DND-41 (cell line): ENCODE results near the gene PTPRN2.

Experiments
- ATAC-seq: fragments of 200-7000 bp; cut with Tn5 transposase; 3 replicates; pipeline ENCODE4 v1.9.1; 2021; ENCODE audit warnings: low read depth; ENCODE audit not compliant: insufficient read depth
- DNase-seq: peaks from one replicate; pipeline ENCODE4 v3.0.0-alpha.2; 2020
- H2AFZ ChIP-seq: 2 replicates; pipeline ENCODE4 v1.6.0; 2012; ENCODE audit warnings: low read depth, low read length
- H3K27ac ChIP-seq: 2 replicates; pipeline ENCODE4 v1.5.1; 2012; ENCODE audit warnings: low read length, inconsistent platforms
- H3K27me3 ChIP-seq: fragments of 200-600 bp; sonication (generic); 2 replicates; pipeline ENCODE4 v1.6.0; 2012; ENCODE audit warnings: low read length, mild to moderate bottlenecking, inconsistent platforms; ENCODE audit not compliant: insufficient read depth, poor library complexity
- H3K36me3 ChIP-seq: 2 replicates; pipeline ENCODE4 v1.5.1; 2012; ENCODE audit warnings: low read length, inconsistent platforms; ENCODE audit not compliant: insufficient read depth
- H3K4me1 ChIP-seq: 2 replicates; pipeline ENCODE4 v1.5.1; 2012; ENCODE audit warnings: mild to moderate bottlenecking, low read length; ENCODE audit not compliant: insufficient read depth
- H3K4me2 ChIP-seq: 2 replicates; pipeline ENCODE4 v1.6.0; 2012; ENCODE audit warnings: mild to moderate bottlenecking, moderate library complexity, low read length, inconsistent platforms; ENCODE audit not compliant: insufficient read depth
- H3K4me3 ChIP-seq, 2 experiments: fragments of 200-600 bp in 1 of 2; shearing (Covaris generic) in 1 of 2; 2 replicates each; pipeline ENCODE4 v1.5.1; 2012 to 2016; ENCODE audit warnings: inconsistent platforms in 2 of 2, low read length in 2 of 2, mild to moderate bottlenecking in 2 of 2, low read depth in 1 of 2, moderate library complexity in 1 of 2
- H3K79me2 ChIP-seq: 2 replicates; pipeline ENCODE4 v1.6.0; 2012; ENCODE audit warnings: low read length, inconsistent platforms; ENCODE audit not compliant: insufficient read depth
- H3K9ac ChIP-seq: 2 replicates; pipeline ENCODE4 v1.6.0; 2012; ENCODE audit warnings: low read depth, mild to moderate bottlenecking, inconsistent platforms, low read length, moderate library complexity
- H3K9me3 ChIP-seq: 2 replicates; pipeline ENCODE4 v1.5.1; 2012; ENCODE audit warnings: low read length, moderate library complexity, mild to moderate bottlenecking, inconsistent platforms; ENCODE audit not compliant: insufficient read depth, severe bottlenecking
- H4K20me1 ChIP-seq: 2 replicates; pipeline ENCODE4 v1.6.0; 2012; ENCODE audit warnings: low read length; ENCODE audit not compliant: insufficient read depth
- EZH2 ChIP-seq: IDR thresholded peaks from 3 replicates; pipeline ENCODE4 v1.6.1; 2012; ENCODE audit warnings: borderline replicate concordance, low read depth, mild to moderate bottlenecking, moderate library complexity, low read length, inconsistent platforms; ENCODE audit not compliant: severe bottlenecking
- TF ChIP-seq, protein P1 (sequence below): IDR thresholded peaks from 2 replicates; pipeline ENCODE4 v1.5.1; 2012; ENCODE audit warnings: borderline replicate concordance, low read length, moderate library complexity, mild to moderate bottlenecking; ENCODE audit not compliant: poor library complexity, severe bottlenecking; ENCODE audit errors: extremely low read depth

PTPRN2 gene

DNA sequence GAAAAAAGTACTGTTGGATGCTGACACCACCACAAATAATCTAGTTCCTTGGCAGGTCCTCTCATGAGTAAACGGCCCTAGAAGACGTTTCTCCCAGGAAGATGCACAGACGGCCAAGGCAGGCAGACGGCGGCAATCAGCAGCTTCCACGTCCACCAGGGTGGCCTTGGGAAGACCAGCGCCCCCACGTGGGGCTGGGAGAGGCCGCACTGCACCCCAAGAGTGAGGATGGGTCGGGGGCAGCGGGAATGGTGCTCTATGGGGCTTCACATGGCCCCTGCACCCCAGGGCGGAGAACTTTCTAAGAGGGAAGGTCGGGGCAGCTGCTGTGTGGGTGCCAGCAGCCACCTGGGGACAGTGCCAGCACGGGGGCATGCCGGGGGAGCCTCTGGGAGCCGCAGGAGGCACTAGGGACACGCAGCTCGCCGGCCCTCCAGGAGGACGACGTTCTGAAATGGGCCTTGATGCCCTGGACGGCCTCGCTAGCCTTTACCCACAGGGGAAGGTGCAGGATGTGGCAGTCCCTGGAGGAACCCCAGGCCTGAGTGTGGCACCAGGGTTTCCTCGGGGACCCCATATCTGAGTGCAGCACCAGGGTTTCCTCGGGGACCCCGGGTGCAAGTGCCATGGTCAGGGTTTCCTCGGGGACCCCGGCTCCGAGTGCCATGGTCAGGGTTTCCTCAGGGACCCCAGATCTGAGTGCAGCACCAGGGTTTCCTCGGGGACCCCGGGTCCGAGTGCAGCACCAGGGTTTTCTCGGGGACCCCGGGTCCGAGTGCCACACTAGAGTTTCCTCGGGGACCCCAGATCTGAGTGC lies 710.9 kb downstream of the PTPRN2 start:
- Histone ChIP-seq H3K36me3 (no peaks in the 10 kb centered on the region), H3K9me3 (no peaks in the 10 kb centered on the region), H3K27me3 (no peaks in the 10 kb centered on the region), H3K27ac (no peak overlapping the region), H3K4me2 (no peak overlapping the region), H3K79me2 (no peaks in the 10 kb centered on the region), H3K4me1 (peaks cover 13% of the 10 kb centered on the region), H4K20me1 (no peaks in the 10 kb centered on the region), H2AFZ (no peak overlapping the region), H3K9ac (no peak overlapping the region), H3K4me3 (no peak overlapping the region)
- TF ChIP-seq EZH2, result no peak
- TF ChIP-seq, protein P1, sequence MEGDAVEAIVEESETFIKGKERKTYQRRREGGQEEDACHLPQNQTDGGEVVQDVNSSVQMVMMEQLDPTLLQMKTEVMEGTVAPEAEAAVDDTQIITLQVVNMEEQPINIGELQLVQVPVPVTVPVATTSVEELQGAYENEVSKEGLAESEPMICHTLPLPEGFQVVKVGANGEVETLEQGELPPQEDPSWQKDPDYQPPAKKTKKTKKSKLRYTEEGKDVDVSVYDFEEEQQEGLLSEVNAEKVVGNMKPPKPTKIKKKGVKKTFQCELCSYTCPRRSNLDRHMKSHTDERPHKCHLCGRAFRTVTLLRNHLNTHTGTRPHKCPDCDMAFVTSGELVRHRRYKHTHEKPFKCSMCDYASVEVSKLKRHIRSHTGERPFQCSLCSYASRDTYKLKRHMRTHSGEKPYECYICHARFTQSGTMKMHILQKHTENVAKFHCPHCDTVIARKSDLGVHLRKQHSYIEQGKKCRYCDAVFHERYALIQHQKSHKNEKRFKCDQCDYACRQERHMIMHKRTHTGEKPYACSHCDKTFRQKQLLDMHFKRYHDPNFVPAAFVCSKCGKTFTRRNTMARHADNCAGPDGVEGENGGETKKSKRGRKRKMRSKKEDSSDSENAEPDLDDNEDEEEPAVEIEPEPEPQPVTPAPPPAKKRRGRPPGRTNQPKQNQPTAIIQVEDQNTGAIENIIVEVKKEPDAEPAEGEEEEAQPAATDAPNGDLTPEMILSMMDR, result peak; percentile 26
- ATAC-seq, result no peak
- no peak for DNase-seq

DNA sequence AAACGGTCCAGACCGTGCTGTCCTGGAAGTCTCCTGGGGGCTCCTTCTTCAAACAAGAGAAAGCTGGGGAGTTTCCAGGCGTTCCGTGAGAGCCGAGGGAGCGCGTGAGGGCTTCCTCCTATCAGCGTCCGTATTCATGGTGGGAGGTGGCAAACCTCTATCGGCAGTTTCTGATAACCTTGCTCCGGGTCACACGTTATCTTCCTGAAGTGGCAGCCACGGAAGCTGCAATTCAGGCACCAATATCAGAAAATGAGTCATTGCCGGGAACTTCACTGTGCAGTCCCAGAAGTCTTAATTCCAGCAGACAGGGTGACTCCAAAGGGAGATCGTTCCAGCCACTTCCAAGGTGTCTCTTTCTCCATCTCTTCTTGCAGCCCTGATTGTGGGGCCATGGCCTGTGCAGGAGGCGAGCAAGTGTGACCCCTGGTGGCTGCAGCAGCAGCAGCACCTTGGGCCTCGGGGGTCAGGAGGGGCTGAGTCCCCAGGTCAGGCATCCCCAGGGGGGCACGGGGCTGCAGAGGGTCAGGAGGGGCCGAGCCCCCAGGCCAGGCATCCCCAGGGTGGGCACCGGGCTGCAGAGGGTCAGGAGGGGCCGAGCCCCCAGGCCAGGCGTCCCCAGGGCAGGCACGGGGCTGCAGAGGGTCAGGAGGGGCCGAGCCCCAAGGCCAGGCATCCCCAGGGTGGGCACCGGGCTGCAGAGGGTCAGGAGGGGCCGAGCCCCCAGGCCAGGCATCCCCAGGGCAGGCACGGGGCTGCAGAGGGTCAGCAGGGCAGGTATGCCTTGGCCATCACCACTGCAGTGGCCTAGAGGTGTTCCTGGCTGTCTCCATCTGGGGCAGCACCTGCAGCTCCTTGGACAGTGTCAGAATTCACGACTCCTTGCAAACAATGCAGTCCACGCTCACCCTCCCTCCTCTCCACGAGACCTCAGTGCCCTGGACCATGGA lies 712.1 kb downstream of the PTPRN2 start:
- Histone ChIP-seq H4K20me1 (no peaks in the 10 kb centered on the region), H3K4me2 (peak overlapping the region; percentile 55)

DNA sequence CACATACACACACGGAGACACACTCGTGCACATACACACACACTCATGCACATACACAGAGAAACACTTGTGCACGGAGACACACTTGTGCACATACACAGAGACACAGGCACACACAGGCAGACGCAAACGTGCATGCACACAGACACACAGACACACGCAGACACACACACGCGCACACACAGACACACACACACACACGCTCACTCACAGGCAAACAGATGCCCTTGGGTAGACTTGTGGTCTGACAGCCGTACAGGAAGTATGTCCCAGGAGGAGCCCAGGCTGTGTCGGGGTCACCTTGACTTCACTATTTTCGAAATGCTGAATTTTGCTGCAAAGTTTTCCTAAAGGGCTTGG lies 712.8 kb downstream of the PTPRN2 start:
- Histone ChIP-seq H3K9me3 (no peaks in the 10 kb centered on the region), H3K27ac (no peak overlapping the region), H3K27me3 (no peaks in the 10 kb centered on the region), H3K36me3 (no peaks in the 10 kb centered on the region), H2AFZ (0 out of 2 replicates have a peak overlapping the region, but pooled peaks have one; percentile 37), H4K20me1 (no peaks in the 10 kb centered on the region), H3K4me3 (peak overlapping the region in 1 of 2 experiments; percentile 40; a peak in 2 of 4 replicates), H3K4me1 (peaks cover 13% of the 10 kb centered on the region), H3K9ac (0 out of 2 replicates have a peak overlapping the region, but pooled peaks have one; percentile 13), H3K79me2 (no peaks in the 10 kb centered on the region), H3K4me2 (peak overlapping the region; percentile 55)
- TF ChIP-seq, protein P1, result no peak
- no peak for TF ChIP-seq EZH2
- ATAC-seq (peak; percentile 55), DNase-seq (peak; percentile 47)

More for the DNA sequence above, 712.1 kb downstream of the PTPRN2 start:
- TF ChIP-seq, protein P1, result peak; percentile 93
- TF ChIP-seq EZH2, result no peak
- DNase-seq (peak; percentile 65), ATAC-seq (peak; percentile 89)
- no peaks in the 10 kb centered on the region for H3K36me3 ChIP-seq
- no peaks in the 10 kb centered on the region for H3K27me3 ChIP-seq
- H3K9me3 ChIP-seq, result no peaks in the 10 kb centered on the region
- H2AFZ ChIP-seq, result 0 out of 2 replicates have a peak overlapping the region, but pooled peaks have one; percentile 37
- no peaks in the 10 kb centered on the region for H3K79me2 ChIP-seq
- 0 out of 2 replicates have a peak overlapping the region, but pooled peaks have one; percentile 13 for H3K9ac ChIP-seq
- H3K4me1 ChIP-seq, result peaks cover 13% of the 10 kb centered on the region
- peak overlapping the region in 1 of 2 experiments; percentile 40; a peak in 2 of 4 replicates for H3K4me3 ChIP-seq
- no peak overlapping the region for H3K27ac ChIP-seq
